Measurements from ENCODE around the gene RET.

GRCh38 chr10:43121444-43121843 lies 44.6 kb downstream of the RET start:
- TF ChIP-seq POLR2A (IDR thresholded peaks at IDR 0.05; ENCODE audit: extremely low read depth, insufficient read length) (no peak), CTCF (IDR thresholded peaks at IDR 0.05; ENCODE audit: low read depth, low read length) (no peak), MAX (IDR thresholded peaks at IDR 0.05; ENCODE audit: low read depth, low read length) (no peak)

All from NB4 (cell line).